ENCODE measurements around the gene NAV2.

NAV2 gene

GRCh38 chr11:19719960-19720359 lies 7.3 kb downstream of the NAV2 start:
- no peak for DNase-seq

DNA sequence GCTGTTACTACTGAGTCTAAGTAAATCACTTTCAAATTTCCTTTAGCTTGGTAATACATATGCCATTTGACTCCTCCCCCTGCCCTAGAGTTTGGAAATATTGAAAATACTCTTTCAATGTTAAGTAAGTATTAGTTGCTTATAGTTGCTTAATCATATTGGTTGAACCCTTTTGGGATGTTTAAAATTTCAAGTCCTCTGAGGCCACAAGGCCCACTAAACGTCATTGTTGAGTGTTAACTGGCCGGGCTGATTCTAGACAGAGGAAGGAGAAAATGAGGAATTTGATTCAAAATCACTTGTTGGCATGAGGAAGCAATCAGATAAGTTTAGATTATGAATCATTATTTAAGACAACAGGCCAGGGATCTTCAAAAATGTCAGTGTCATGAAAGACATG lies 8.5 kb downstream of the NAV2 start:
- DNase-seq: no peak

- DNase-seq: no peak
Observed at GRCh38 chr11:19722702-19723101, 10.1 kb downstream of the NAV2 start.

DNA sequence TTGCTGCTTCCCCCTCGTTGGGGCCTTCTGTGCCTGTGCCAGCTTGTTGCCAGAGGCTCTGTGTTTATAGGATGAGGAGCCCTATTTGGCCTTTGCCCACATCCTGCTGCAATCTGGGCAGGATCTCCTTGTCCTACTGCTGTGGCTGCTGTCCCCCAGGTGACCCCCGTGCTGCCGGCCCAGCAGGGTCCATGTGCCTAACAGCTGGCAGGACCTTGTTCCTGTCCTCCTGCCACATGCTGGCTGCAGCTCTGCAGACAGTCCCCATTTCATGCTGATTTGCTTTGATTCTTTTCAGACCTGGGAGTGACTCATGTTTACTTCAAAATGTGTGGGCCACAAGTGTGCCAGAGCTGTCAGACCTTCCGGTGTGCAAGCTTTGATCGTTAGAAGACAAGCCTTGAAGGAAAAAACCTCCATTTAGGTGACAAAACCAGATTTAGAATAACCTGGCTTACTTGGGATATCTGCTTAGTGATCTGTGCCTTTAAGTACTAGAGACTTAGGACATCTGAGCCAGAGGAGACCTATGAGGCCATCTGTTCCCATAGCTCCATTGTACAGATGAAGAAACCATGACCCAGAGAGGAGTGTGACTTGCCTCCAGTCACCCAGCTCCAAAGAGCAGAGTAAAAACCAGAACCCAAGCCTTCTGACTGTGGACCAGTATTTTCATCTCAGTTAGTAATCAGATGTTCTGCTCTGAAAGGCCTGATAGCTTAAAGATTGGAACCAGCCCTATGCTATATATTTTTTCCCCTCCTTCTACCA lies 11.1 kb downstream of the NAV2 start:
- peak; percentile 14 for DNase-seq

- no peak for DNase-seq
Observed at GRCh38 chr11:19724765-19725164, 12.1 kb downstream of the NAV2 start.

DNA sequence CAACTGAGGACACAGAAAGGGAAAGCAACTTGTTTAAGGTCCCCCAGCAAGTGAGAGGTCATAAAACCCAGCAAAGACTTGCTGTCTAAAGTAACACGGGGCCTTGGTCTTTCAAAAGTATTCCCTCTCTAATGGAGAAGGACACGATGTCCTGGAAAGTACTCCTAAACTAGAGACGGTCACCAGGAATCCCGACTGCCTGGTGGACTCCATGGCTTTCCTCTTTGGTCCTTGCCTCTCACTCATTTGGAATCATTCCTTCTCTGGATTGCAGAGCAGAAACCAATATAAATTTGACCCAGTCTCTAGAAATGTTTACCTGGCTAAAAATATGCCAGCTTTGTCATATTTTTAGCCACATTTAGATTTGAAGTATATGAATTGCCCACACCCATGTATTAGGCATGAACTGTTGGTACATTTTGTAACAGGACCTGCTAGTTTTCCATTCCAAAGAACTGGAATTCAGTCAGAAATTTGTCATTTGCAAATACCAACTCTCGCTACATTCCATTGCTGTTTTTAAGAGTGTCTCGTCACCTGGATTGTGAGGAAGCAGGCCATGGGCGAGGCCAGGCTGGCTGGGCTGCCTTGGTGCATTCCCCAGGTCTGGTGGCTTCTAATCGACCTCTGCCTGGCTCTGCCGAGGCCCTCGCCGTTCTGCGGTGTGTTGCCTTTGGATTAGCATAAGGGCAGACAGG lies 12.9 kb downstream of the NAV2 start:
- no peak for DNase-seq

DNA sequence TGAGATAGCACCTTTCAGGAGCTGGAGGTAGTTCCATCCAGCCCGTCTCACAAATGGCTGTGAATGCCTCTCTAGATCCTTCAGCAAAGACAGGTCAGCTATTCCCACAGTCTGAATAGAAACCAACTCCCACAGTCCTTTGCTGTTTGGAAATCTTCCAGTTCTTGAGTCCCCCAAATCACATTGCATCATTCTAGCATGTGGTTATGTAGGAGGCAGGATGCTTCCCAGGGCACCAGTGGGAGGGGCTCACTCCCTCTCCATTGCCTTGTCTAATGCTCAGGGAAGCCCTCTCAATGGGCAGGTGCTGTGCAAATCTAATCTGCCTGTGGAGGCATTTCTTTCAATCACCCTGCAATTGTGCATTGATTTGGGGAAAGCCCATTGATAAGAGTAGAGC lies 14.6 kb downstream of the NAV2 start:
- no peak for DNase-seq

DNA sequence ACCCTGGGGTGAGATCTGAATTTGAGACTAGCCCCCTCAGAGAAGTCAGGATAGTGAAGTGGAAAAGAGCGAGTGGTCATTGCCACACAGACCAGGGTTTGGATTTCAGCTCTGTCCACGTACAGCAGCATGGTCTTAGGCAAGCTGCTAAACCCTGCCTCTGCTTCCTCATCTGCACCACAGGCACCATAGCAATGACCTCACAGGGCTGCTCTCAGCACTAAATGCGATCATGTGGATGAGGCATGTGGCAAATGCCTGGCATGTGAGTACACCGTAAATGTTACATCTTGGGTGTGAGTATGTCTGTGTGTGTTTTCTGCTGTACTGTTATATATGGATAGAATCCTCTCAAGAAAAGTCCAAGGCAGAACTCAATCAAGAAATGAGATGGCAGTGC lies 15.8 kb downstream of the NAV2 start:
- no peak for DNase-seq

- DNase-seq: no peak
Observed at GRCh38 chr11:19729141-19729540, 16.5 kb downstream of the NAV2 start.

GRCh38 chr11:19730373-19730772 lies 17.7 kb downstream of the NAV2 start:
- no peak for DNase-seq

DNA sequence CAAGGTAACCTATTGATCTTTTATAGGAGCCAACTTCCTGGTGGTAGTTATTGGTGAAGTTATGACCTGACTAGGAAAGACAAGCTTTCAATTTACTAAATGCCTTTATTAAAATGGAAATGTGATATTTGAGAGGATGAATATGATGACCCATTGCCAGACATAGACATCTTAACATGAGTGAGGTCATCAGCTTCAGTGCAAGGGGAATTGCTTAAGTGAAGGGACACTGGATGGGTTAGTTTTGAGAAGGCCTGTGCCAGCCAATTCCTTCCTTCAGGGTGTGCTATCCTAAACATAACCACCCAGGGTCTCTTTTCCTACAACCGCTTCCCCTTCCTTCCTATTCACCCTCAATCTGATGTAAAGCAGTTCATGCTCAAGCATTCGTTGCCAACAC lies 21.5 kb downstream of the NAV2 start:
- no peak for DNase-seq

DNA sequence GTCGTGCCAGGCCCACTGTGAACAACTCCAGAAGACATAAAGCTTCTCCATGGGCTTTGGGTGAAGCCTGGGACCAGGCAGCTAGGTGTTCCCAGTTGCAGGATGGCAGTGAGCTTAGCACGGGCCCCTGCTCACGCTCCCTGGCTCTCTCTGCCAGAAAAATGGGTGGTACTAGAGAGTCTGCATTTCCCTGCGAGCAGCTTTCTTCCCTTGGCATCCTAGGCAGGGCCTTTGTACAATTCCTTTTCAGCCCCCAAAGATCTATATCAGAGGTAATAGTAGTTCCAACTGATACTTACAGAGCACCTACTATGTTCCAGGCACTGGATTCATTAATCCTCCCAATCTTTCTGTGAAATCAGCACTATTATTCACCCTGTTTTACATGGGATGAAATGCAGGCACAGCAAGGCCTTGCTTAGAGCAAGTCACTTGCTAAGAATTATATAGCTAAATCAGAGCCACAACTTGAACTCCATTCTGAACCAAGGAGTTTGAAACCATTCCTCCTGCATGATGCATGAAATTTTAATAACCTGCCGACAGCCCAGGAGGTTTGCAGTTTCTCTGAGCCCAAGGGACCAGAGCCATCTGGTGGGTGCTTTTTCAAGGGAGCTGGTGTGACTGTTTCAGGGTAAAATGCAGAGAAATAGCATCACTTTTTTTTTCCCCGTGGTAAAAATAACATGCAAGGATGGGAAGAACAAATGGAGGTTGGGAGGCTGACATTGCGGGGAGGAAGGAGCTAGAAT lies 22.7 kb downstream of the NAV2 start:
- no peak for DNase-seq

DNA sequence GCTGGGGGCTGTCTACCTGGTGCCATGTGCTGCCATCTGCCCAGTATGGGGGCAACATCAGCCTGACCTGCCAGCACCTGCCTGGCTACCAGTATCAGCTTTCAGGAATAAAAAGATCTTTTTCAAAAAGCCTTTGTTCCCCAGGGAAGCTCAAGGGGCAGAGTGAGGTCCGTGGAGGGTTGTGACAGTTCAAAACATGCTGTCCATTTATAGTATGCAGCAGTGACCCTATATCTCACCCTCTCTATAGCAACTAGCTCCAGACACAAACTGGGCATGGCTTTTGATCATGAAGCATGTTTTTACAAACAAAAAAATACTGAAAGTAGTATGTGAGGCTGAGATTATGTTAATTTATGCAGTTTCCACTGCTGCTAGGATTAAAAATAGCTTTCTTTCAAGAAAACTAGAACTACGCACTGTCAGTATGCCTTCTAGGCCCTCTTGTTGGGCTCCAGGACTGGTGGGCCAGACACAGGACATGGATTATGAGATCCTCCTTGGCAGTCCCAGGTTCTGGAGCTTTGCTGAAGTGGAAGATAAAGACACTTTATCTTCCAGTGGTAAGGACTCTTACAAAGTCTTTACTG lies 23.4 kb downstream of the NAV2 start:
- no peak for DNase-seq

- DNase-seq: no peak
Observed at GRCh38 chr11:19736831-19737230, 24.2 kb downstream of the NAV2 start.

GRCh38 chr11:19737575-19737974 lies 24.9 kb downstream of the NAV2 start:
- DNase-seq: no peak

DNA sequence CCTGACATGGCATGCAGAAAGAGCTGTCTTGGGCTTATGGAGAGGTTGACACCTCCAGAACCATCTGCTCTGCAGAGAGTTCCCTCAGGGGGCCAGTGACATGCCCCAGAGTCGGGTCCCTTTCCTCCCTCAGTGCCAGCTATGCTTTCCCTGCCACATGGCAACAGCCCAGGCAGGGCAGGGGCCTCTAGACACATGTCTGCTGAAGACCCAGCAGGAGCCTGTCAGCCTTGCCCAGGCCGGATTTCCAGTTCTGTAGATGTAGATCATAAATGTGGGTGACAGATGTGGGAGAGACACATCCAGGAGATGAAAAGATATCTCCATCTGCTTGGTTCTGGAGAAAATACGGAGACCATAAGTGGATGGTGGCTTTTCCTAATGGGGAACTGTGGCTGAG lies 25.5 kb downstream of the NAV2 start:
- DNase-seq: no peak

DNA sequence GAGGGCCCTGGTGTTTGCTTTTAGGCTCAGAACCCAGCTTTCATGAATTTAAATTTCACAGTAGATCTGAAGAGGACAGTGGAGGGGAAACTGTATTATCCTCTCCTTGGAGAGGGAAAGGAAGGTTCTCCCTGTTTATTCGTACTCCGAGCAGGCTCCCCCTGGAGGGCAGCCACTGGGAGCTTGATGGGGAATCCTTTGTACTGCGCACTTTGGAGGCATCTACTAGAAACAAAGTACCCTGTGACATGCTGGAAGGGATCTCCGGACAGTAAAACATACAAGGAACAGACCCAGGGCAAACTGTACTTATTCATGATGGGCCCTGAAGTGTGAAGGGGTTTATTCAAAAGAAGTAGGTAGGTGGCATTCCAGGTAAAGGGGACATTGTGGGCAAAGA lies 27.2 kb downstream of the NAV2 start:
- no peak for DNase-seq

DNA sequence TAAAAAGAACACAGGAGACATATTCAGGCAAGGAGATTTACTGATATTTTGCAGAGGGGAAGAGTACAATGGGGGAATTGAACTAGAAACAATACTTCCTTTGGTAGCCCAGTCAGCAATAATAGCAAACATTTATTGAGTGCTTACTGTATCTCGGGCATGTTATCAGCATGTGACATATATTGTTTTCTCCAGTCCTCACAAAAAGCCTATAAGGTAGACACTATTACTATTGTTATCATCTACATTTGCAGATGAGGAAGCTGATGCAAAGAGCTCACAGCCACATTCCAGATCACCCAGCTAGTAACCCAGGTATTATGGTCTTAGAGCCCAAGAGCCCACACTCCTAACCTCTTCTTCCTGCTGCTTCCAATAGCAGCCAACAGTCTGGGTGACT lies 27.9 kb downstream of the NAV2 start:
- no peak for DNase-seq

DNA sequence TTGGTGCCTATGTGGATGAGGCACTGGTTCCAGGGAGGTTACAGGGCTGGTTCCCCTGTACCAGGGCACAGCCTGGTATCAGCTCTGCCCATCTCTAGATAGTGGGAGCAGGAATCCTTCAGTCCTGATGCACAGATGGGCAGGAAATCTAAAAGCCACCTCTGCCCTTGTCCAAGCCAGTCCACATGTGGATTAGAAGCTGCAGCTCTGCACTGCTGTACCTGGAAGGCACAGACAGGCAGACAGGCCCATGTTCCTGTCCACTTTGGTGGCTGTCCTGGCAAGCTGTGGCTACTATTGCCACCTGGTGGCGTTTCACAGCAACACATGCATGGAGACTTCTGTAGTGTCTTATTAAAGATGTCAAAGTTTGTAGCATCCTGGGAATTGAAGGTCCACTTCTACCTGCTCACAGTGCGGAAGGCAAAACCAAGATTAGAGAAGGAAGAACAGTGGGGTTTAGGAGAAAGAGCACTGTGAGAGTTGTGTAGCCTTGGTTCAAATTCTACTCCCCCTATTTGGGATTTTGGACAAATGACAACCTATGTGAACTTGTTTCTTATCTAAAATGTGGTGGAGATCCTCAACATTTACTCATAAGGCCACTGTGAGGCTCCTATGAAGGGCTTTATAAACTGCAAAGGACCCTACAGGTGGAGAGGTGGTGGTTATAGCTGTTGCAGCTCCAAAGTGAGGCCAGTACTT lies 30.1 kb downstream of the NAV2 start:
- DNase-seq: peak; percentile 64

DNA sequence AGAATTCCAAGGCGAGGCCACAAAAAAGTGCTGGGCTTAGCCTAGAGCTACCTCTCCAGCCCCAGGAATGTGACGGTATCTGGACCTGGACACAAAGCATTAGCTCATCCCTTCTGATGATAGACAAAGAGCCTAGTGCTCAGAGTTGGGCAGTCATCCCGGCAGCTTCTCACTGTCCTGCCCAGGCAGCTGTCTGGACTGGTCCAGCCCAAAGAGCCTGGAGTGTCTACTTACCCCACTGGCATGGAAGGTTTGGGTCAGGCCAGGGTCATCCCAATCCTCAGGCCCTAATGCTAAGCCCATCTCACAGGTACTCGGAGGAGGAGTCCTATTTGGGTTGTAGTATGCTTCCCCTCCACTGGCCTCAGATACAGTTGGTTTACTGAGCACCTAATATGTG lies 31.0 kb downstream of the NAV2 start:
- no peak for DNase-seq

DNA sequence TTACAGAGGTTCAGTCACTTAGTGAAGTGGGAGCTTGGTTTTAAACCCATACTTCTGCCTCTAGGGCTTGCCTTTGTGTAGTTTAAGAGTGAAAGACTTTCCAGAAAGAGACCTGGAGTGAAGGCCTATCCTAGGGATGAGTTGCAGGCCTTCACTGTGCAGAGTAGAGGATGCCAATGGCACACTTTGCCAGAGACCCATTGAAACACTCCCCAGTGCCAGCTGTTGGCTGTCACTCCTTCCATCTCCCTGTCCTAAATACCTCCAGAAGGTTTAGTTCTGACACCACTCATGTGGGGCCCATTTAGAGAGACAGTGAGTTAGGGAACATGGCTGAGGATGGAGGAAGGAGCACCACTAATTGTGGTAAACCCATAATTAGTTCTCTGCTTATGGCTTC lies 31.5 kb downstream of the NAV2 start:
- DNase-seq: no peak

DNA sequence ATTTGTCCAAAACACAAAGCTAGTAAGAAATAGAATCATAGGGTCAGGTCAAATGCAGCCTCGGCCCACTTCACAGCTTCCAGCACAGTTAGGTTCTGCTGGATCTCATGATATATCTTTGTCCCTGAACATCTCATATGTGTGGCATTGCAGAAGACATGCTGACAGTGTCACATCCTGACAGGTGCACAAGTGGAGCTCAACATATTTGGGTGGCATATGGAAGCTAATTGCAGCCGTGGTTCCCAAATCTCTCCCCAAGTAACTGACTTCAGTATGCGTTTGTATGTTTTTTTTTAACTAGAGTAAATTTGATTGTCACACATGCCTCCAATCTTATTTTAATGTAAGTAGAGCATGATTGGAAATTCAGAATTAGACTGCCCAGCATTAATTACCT lies 33.4 kb downstream of the NAV2 start:
- no peak for DNase-seq

DNA sequence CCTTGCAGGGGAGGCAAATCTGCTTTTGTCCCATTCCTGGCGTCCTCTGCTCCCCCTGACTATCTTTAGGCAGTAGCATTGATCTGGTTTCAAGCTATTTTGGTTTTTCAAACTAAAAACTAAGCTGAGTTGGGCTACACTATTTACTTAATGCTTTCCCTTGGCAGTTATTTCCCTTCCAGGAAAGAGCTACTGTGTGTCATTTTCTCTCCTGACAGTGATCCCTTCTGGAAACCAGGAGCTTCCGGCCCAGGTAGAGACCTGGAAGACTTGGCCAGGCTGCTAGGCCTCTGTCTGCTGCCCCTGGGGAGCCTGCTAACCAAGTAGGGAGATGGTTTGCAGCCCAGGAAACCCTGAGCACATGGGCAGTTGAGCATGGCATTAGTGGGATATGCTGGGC lies 35.0 kb downstream of the NAV2 start:
- no peak for DNase-seq

Measured in stimulated activated CD4-positive, alpha-beta T cell treated with anti-CD3 and anti-CD28 coated beads, Interleukin-4, amount 100 ng/mL, for 1 hour (primary cell).